Tibial nerve (tissue), 4 donors: ENCODE results near the gene CHCHD10. TPM values are rescaled to one million over a fixed set of nuclear protein-coding genes. Genes with fewer than 3 reads are reported as not detected.

Experiments used
- DNase-seq, 2 donors: peaks; one replicate each; pipeline ENCODE4 v3.0.0-alpha.2; 2019; ENCODE audit warnings: low spot score in 2 of 2
- H3K27ac ChIP-seq, 4 donors: fragments of 200-600 bp; sonication (generic) in 3 of 4; one replicate each; pipeline ENCODE4 v1.5.1; 2017 to 2019; ENCODE audit warnings: mild to moderate bottlenecking in 1 of 4
- H3K27me3 ChIP-seq, 2 donors: fragments of 200-600 bp; sonication (generic) in 1 of 2; one replicate each; pipeline versions ENCODE4 v1.5.1 to v1.6.0; 2017 to 2019
- H3K36me3 ChIP-seq, 3 donors: fragments of 200-600 bp; sonication (generic); one replicate each; pipeline ENCODE4 v1.5.1; 2018 to 2019
- H3K4me1 ChIP-seq, 4 donors: fragments of 200-600 bp; sonication (generic) in 3 of 4; one replicate each; pipeline ENCODE4 v1.5.1; 2017 to 2019
- H3K4me3 ChIP-seq, 4 donors: fragments of 200-600 bp; sonication (generic) in 3 of 4; one replicate each; pipeline ENCODE4 v1.5.1; 2017 to 2019; ENCODE audit warnings: mild to moderate bottlenecking in 1 of 4, moderate library complexity in 1 of 4
- H3K9me3 ChIP-seq, 4 donors: fragments of 200-600 bp; sonication (generic) in 3 of 4; one replicate each; pipeline ENCODE4 v1.5.1; 2017 to 2019
- CTCF ChIP-seq, 5 experiments: fragments of 200-600 bp in 3 of 5; fragments of 450-650 bp in 2 of 5; sonication (generic) in 3 of 5; IDR thresholded peaks; one replicate each; pipeline ENCODE4 v1.5.1; 2016 to 2019; ENCODE audit warnings: antibody characterized with exemption in 5 of 5, mild to moderate bottlenecking in 3 of 5, moderate library complexity in 2 of 5
- EP300 ChIP-seq, 2 donors: sonication (generic); formaldehyde crosslinking; IDR thresholded peaks; one replicate each; pipeline ENCODE4 v1.6.1; 2017; ENCODE audit warnings: antibody characterized with exemption in 2 of 2, mild to moderate bottlenecking in 1 of 2
- POLR2A ChIP-seq, 2 donors: fragments of 450-650 bp; IDR thresholded peaks; one replicate each; pipeline ENCODE4 v1.6.1; 2017; ENCODE audit warnings: antibody characterized with exemption in 2 of 2, mild to moderate bottlenecking in 2 of 2, moderate library complexity in 2 of 2
- WGBS, 2 donors: methylation state at CpG; one replicate each; pipeline ENCODE4 v1.1.5; 2018; 5-methylcytosine and 5-hydroxymethylcytosine counted together
- total RNA-seq, 4 donors: library from RNA; depleted of rRNA; stranded (reverse); fragments of >200 nt; gene quantifications; one replicate each; pipeline ENCODE4 v1.1.0, GENCODE V29; 2016

CHCHD10 gene
- total RNA-seq, 4 donors from 2014 or later = 3.7 to 14.0 (median 9.6) TPM; not detected in 1

GRCh38 chr22:23775779-23776375, 8.1 kb upstream of the CHCHD10 start:
- Histone ChIP-seq H3K9me3 (no peaks in the 10 kb centered on the region), H3K36me3 (no peaks in the 10 kb centered on the region), H3K27me3 (no peaks in the 10 kb centered on the region), H3K4me3 (no peak overlapping the region), H3K4me1 (peaks cover 0 to 50% (median 20%) of the 10 kb centered on the region in 4 donors), H3K27ac (no peak overlapping the region)
- DNase-seq = no peak
- TF ChIP-seq POLR2A (IDR thresholded peaks at IDR 0.05) = no peak
- TF ChIP-seq EP300 (IDR thresholded peaks at IDR 0.05) = no peak
- TF ChIP-seq CTCF (IDR thresholded peaks at IDR 0.05) = no peak
- 78 to 94% methylated on average over 3 of the region's 3 CpGs for WGBS, 2 donors

GRCh38 chr22:23774922-23775436, 7.2 kb upstream of the CHCHD10 start:
- Histone ChIP-seq H3K27me3 (no peaks in the 10 kb centered on the region), H3K36me3 (no peaks in the 10 kb centered on the region), H3K4me3 (no peak overlapping the region), H3K4me1 (peaks cover 0 to 53% (median 19%) of the 10 kb centered on the region in 4 donors), H3K9me3 (no peaks in the 10 kb centered on the region), H3K27ac (peak overlapping the region in 2 of 4 donors; percentile 5 to 41)
- TF ChIP-seq POLR2A (IDR thresholded peaks at IDR 0.05) (no peak), CTCF (IDR thresholded peaks at IDR 0.05) (no peak), EP300 (IDR thresholded peaks at IDR 0.05) (no peak)
- WGBS, 2 donors = 61 to 78% methylated on average over 2 of the region's 2 CpGs
- no peak for DNase-seq

- peaks cover 0 to 55% (median 19%) of the 10 kb centered on the region in 4 donors for H3K4me1 ChIP-seq
- H3K4me3 ChIP-seq = no peak overlapping the region
- DNase-seq = no peak
- no peaks in the 10 kb centered on the region for H3K36me3 ChIP-seq
- no peak for TF ChIP-seq CTCF (IDR thresholded peaks at IDR 0.05)
- no peak for TF ChIP-seq POLR2A (IDR thresholded peaks at IDR 0.05)
- TF ChIP-seq EP300 (IDR thresholded peaks at IDR 0.05) = no peak
- no peaks in the 10 kb centered on the region for H3K27me3 ChIP-seq
- peak overlapping the region in 1 of 4 donors; percentile 64 for H3K27ac ChIP-seq
- H3K9me3 ChIP-seq = no peaks in the 10 kb centered on the region
- 58 to 59% methylated on average over 12 of the region's 12 CpGs for WGBS, 2 donors
These were observed 6.5 kb upstream of the CHCHD10 start for GRCh38 chr22:23774114-23774921.

- Histone ChIP-seq H3K4me3 (peak overlapping the region in 3 of 4 donors; percentile 18 to 61 (median 48)), H3K4me1 (peaks cover 0 to 63% (median 21%) of the 10 kb centered on the region in 4 donors)
These were observed 5.8 kb upstream of the CHCHD10 start for GRCh38 chr22:23773483-23774113.

More at GRCh38 chr22:23773483-23774113, 5.8 kb upstream of the CHCHD10 start:
- no peak for TF ChIP-seq POLR2A (IDR thresholded peaks at IDR 0.05)
- no peak for TF ChIP-seq EP300 (IDR thresholded peaks at IDR 0.05)
- TF ChIP-seq CTCF (IDR thresholded peaks at IDR 0.05) = no peak
- H3K27me3 ChIP-seq = no peaks in the 10 kb centered on the region
- whole genome bisulfite sequencing, 2 donors = 61 to 68% methylated on average over 7 of the region's 7 CpGs
- peak overlapping the region in 3 of 4 donors; percentile 15 to 75 (median 64) for H3K27ac ChIP-seq
- DNase-seq = no peak
- H3K36me3 ChIP-seq = no peaks in the 10 kb centered on the region
- no peaks in the 10 kb centered on the region for H3K9me3 ChIP-seq
